Fibroblast of pulmonary artery (primary cell): ENCODE measurements around the gene ZFAND2A.
"Not testable (repeated sequence)": the region's sequence is repeated elsewhere in the genome, so short reads cannot be mapped to it uniquely, and the experiment has no call there.

Experiments used
- DNase-seq: peaks from one replicate; pipeline ENCODE4 v3.0.0-alpha.2; 2010; ENCODE audit warnings: low read depth
- H3K4me3 ChIP-seq: replicated peaks from 2 replicates; pipeline ENCODE4 v1.5.1; 2011; ENCODE audit warnings: low read depth, mild to moderate bottlenecking, control low read depth, low read length, moderate library complexity
- CTCF ChIP-seq: IDR thresholded peaks from 2 replicates; pipeline ENCODE4 v1.5.1; 2011; ENCODE audit warnings: mild to moderate bottlenecking, control low read depth, low read length, inconsistent platforms; ENCODE audit errors: missing control alignments

The ZFAND2A gene

DNA sequence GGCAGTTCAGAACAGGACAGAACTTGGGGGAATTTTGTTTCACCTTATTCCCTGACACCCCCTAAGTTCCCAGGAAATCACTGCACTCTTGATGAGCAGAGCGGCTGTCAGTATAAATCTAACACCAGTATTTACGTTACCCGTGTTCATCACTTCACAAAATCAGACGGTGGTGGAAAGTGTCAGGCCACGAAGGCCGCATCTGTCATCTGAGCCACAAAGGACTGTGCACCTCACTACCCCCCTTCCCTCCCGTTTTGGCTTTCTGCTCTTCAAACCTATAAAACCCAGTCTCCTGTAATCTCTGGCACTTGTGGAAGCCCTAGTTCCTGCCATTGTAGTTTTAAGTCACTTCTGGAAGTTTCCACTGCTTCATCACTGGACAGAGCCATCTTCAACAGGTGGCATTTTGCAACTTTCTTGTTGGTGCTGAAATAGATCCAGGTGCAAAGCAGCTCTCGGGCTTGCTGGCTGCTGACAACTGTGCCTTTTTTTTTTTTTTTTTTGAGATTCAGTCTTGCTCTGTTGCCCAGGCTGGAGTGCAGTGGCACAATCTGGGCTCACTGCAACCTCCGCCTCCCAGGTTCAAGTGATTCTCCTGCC is 9.5 kb downstream of the ZFAND2A start:
- no peak for TF ChIP-seq CTCF
- DNase-seq, result no peak
- no peak overlapping the region for H3K4me3 ChIP-seq

DNA sequence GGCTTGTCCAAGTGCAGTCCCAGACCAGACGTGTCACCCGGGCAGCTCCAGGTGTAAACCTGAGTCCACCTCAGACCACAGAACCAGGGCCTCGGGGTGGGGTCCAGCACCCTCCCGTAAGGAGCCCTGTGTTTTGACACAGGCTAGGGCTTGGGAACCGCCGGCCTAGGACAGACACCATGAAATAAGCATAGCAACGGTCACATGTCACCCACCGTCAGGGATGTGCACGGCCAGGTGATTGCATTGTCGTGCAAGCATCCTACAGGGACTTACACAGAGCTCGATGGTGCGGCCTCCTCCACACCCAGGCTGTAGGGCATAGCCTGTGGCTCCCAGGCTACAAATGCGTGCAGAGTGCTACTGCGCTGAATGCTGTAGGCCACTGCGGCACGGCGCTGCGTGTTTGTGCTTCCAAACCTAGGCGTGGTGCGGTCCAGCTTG is 10.6 kb downstream of the ZFAND2A start:
- no peak overlapping the region for H3K4me3 ChIP-seq
- DNase-seq, result no peak
- no peak for TF ChIP-seq CTCF

- DNase-seq, result not testable (repeated sequence)
Observed at GRCh38 chr7:1147873-1148272, 12.1 kb downstream of the ZFAND2A start.

DNA sequence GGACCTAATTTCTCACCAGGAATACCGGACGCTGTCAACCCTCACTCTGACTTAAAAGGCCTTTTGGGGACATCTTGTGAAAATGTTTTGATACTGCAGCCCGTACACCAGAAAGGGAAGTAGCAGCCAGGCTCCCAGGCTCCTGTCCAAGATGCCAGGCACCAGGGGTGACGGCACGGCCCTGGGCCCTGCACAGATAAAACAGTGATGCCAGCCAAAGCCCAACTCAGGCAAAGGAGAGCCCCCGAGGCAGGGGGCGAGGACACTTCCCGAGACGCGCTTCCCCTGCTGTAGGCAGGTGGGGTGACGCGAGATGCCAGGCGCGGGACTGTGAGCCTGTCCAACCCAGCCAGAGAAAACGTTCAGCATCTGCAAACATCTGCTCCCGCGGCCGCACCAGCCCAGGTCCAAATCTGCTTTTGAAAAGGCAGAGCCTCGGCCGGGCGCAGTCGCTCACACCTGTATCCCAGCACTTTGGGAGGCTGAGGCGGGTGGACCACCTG is 15.7 kb downstream of the ZFAND2A start:
- no peak for TF ChIP-seq CTCF
- no peak overlapping the region for H3K4me3 ChIP-seq
- peak; percentile 27 for DNase-seq

More at GRCh38 chr7:1147873-1148272, 12.1 kb downstream of the ZFAND2A start:
- not testable (repeated sequence) for H3K4me3 ChIP-seq

DNA sequence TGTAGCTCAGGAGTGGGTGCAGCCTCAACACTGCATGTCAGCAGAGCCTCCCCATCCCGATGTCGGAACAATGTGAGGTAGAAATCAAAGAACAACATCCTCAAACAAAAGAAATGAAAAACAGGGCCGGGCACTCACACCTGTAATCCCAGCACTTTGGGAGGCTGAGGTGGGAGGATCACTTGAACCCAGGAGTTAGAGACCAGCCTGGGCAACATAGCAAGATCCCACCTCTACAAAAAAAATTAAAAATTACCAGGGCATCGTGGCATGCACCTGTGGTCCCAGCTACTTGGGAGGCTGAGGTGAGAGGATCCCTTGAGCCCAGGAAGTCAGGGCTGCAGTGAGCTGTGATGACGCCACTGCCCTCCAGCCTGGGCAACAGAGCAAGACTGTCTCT is 17.0 kb downstream of the ZFAND2A start:
- not testable (repeated sequence) for H3K4me3 ChIP-seq, DNase-seq

DNA sequence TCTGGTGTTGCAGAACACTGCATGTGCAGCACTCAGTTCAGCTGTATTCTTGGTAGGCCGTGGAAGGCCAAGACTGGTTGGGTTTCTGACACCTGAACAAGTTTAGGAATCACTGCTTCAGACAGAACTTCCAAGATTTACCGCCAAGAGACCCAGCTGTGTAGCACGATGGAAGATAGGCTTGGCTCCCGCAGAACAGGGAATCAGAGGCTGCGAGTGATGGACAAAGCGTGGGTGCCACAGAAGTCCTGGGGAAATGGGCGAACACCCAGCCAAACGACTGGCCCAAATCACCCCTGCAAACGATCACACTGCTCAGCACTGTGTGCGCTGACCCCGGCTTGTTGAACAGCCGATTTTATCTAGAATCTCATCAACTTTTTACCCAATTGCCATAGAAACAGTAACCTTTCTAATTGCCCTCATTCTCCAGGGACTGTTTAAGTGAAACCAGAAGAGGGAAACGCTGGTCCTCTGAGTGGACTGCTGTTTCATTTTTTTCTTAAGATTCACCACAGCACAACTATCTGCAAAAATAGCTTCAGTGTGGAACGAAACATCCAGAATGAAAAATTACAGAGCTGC is 17.9 kb downstream of the ZFAND2A start:
- H3K4me3 ChIP-seq, result no peak overlapping the region
- no peak for DNase-seq
- no peak for TF ChIP-seq CTCF

DNA sequence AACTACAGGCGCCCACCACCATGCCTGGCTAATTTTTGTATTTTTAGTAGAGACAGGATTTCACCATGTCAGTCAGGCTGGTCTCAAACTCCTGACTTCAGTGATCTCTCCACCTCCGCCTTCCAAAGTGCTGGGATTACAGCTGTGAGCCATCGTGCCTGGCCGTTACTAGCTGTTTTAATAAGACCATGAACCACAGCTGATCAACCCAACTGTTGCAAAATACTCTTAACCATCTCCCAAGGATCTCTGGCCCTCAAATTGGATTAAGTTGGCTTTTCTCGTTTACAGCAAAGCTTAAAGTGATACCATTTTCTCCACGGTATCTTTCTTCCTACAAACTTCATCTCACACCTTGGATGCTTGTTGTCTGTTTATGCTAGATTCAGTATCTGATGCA is 18.3 kb downstream of the ZFAND2A start:
- H3K4me3 ChIP-seq, result no peak overlapping the region
- DNase-seq, result no peak
- TF ChIP-seq CTCF, result no peak

- no peak for TF ChIP-seq CTCF
- no peak for DNase-seq
- no peak overlapping the region for H3K4me3 ChIP-seq
Observed at GRCh38 chr7:1140476-1141104, 19.4 kb downstream of the ZFAND2A start.
